Stimulated activated CD4-positive, alpha-beta T cell treated with anti-CD3 and anti-CD28 coated beads, Interleukin-1b, Interleukin-23, amount 100 ng/mL, for 48 hours (primary cell): ENCODE data around the gene E4F1.
"Not testable (repeated sequence)": the region's sequence is repeated elsewhere in the genome, so short reads cannot be mapped to it uniquely, and the experiment has no call there.

Experiments used
- DNase-seq: peaks from one replicate; pipeline ENCODE4 v3.0.0-alpha.2; 2020

E4F1 gene

DNA sequence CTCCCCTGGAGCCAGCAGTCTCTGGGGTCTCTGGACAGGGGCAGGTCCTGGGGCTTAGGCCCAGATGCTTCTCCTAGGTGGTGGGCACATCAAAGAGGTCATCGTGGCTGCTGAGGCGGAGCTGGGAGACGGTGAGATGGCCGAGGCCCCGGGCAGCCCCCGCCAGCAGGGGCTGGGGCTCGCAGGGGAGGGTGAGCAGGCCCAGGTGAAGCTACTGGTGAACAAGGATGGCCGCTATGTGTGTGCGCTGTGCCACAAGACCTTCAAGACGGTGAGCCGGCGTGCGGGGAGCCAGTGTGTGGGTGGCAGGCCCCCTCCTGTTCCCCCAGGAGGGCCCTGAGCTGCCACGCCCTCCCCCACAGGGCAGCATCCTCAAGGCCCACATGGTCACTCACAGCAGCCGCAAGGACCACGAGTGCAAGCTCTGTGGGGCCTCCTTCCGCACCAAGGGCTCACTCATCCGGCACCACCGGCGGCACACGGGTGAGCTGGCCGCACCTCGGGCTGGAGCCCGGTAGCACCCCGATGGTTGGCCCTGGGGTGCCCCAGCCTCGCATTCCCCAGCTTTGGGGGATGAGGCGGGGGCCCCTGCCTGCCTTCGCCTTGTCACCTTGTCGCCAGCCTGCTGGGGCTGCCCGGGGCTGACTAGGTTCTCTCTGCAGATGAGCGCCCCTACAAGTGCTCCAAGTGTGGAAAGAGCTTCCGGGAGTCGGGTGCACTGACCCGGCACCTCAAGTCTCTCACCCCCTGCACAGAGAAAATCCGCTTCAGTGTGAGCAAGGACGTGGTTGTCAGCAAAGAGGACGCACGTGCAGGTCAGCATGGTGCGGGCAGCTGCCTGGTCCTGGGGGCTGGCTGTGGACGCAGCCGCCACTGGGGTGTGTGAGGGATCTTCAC, 9.0 kb downstream of the E4F1 start:
- DNase-seq = no peak

DNA sequence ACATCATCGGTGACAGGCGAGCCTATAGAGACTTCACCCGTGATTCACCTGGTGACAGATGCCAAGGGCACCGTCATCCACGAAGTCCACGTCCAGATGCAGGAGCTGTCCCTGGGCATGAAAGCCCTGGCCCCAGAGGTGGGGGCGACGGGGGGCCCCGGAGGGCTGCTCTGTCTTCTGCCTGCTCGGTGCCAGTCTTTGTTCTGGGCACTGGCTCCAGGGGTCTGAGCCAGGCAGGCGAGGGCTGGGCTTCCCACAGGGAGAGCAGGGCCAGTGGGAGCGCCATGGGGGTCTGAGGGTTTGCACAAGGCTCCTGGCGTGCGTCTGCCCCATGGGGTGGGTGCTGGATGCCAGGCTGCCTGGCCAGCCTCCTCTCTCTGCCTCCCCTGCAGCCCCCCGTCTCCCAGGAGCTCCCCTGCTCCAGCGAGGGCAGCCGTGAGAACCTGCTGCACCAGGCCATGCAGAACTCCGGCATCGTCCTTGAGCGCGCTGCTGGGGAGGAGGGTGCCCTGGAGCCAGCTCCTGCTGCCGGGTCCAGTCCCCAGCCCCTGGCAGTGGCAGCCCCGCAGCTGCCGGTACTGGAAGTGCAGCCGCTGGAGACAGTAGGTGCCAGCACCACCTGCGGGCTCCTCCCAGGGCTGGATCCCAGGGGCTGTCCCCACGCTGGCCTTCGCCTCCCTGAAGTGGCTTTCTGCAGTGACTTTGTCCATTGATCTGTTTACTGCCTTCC, 9.8 kb downstream of the E4F1 start:
- no peak for DNase-seq

DNA sequence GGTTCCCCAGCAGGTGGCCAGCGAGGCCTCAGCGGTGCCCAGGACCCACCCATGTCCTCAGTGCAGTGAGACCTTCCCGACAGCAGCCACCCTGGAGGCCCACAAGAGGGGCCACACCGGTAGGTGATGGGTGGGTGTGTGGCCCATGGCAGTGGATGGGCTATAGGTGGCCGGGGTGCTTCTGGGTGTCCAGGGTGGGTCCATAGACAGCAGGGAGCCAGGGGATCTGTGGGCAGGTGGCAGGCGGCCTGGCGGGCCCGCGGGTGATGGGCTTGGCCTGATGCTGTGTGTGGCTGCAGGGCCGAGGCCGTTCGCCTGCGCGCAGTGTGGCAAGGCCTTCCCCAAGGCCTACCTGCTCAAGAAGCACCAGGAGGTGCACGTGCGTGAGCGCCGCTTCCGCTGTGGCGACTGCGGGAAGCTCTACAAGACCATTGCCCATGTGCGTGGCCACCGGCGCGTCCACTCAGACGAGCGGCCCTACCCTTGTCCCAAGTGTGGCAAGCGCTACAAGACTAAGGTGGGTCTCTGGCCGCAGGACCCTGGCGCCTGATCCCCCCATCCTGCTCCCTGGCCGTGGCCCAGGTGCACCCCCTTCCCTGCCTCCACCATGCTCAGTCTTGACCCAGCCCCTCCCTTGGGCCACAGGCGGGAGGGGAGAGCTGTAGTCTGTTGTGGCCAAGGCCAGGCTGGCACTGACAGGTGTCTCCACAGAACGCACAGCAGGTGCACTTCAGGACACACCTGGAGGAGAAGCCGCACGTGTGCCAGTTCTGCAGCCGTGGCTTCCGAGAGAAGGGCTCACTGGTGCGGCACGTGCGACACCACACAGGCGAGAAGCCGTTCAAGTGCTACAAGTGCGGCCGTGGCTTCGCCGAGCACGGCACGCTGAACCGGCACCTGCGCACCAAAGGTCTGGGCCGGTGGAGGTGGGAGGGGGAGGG, 10.8 kb downstream of the E4F1 start:
- DNase-seq = no peak

DNA sequence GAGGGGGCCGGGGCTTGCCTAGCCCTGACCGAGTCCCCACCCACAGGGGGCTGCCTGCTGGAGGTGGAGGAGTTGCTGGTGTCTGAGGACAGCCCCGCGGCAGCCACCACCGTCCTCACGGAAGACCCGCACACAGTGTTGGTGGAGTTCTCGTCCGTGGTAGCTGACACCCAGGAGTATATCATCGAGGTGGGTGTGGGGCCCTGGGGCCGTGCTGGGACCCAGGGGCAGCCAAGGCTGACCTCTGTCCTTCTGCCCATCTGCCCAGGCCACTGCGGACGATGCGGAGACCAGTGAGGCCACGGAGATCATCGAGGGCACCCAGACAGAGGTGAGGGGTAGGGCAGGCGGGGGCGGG, 11.4 kb downstream of the E4F1 start:
- no peak for DNase-seq

- DNase-seq = no peak
Measured at GRCh38 chr16:2235234-2235651, 11.9 kb downstream of the E4F1 start.

DNA sequence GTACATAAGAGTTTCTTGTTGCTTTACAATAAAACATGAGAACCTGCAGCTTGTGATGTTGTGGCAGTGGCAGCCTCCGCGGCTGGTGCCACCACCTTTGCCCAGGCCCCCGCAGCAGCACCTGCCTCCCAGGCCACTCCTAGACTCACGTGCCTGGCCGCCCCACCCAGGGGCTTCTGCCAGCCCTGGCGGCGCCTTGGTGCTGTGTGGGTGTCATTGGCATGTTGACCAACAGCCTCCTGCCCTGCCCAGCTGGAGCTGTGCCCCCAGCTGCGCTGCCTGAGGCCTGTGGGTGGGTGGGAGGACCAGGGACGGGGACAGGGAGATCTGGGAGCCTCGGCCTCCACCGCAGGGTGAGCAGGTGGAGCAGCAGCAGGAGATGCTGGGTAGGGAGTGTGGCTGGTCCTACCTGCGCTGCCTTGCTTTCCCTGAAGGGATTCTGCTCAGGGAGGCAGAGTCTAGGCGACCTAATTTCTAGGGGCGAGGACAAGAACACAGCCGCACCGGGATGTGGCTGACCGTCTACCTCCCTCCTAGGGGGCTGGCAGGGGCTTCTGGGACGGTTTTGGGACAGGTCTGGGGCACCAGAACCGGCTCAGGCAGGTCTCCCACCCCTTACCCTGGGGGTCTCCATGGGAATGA, 12.4 kb downstream of the E4F1 start:
- no peak for DNase-seq

DNA sequence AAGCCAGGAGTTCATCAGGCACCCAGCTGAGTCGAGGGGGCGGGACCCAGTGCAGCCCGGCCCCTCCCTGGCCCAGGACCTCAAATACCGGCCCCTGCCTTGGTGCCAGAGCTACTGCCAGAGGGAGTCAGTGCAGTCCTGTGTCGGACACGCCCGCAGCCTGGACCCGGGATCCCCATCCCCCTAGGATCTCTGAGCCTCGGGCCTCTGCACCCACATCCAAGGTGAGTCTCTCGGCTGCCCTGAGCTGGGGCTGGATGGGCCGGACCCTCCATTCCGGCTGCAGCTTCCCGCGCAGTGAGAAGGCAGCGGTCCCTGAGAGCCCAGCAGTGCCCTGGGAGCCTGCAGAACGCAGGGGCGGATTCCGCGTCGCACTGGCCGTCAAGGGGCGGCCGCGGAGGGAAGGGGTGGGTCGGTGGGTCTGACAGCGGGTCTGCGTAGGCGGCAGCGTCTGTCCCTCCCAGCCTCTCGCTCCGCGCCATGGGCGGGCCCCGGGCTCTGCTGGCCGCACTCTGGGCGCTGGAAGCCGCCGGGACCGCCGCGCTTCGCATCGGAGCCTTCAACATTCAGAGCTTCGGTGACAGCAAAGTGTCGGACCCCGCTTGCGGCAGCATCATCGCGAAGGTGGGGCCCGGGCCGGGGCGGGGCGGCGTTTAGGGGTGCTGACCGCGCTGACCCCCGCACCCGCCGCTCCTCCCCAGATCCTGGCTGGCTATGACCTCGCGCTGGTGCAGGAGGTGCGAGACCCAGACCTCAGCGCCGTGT, 13.1 kb downstream of the E4F1 start, which contains the start of gene DNASE1L2:
Gene DNASE1L2 (plus strand): TSS at position 108 of the 765 bp plus-strand sequence. CDS start 373 bp downstream, at position 481.
- DNase-seq = no peak

DNA sequence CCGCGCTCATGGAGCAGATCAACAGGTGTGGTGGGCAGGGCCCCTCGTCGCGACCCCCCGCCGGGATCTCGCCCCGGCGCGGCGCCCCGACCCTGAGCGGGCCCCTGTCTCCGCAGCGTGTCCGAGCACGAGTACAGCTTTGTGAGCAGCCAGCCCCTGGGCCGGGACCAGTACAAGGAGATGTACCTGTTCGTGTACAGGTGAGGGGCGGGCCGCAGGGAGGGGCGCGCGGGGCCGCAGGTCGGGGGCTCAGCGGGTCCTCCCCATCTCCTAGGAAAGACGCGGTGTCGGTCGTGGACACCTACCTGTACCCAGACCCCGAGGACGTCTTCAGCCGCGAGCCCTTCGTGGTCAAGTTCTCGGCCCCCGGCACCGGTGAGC, 13.7 kb downstream of the E4F1 start:
- DNase-seq = no peak

GRCh38 chr16:2237493-2238149, 14.2 kb downstream of the E4F1 start:
- DNase-seq = no peak

- no peak for DNase-seq
Measured at GRCh38 chr16:2238150-2238837, 14.9 kb downstream of the E4F1 start.

- DNase-seq = no peak
Measured at GRCh38 chr16:2238838-2239675, 15.7 kb downstream of the E4F1 start.

GRCh38 chr16:2240331-2240730, 16.9 kb downstream of the E4F1 start:
- DNase-seq = not testable (repeated sequence)

DNA sequence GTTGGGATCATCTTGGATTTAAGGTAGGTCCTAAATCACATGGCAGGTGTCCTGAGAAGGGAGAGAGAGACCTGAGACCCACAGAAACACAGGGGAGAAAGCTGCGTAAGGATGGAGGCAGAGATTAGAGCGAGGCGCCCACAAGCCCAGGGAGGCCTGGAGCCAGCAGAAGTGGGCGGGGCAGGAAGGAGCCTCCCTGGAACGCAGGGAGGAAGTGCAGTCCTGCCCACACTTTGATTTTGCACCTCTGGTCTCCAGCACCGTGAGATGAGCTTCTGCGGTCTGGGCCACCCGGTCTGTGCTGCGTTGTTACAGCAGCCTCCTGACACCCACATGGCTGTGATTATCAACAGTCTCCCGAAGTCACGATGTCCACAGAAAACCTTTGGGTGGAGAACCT, 19.2 kb downstream of the E4F1 start:
- DNase-seq = no peak

DNA sequence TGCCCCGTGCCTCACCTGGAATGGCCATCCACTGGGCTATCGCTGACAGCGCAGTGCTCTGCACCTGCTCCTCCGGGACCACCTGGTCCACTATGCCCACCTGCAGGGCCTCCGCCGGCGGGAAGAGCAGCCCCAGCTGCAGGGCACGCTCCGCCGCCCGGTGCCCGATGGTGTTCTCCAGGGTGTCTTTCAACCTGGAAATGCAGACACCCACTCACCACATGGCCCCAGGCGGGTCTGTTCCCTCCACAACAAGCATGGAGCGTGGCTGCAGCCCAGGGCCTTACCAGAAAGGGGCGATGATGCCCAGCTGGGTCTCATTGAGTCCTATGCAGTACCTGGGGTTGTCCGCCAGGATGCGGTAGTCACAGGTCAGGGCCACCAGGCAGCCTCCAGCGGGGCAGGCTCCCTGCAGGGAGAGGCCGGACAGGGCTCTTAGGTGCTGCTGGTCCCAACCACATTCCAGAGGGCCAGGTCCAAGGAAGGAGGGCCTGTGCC, 19.7 kb downstream of the E4F1 start:
- DNase-seq = no peak

DNA sequence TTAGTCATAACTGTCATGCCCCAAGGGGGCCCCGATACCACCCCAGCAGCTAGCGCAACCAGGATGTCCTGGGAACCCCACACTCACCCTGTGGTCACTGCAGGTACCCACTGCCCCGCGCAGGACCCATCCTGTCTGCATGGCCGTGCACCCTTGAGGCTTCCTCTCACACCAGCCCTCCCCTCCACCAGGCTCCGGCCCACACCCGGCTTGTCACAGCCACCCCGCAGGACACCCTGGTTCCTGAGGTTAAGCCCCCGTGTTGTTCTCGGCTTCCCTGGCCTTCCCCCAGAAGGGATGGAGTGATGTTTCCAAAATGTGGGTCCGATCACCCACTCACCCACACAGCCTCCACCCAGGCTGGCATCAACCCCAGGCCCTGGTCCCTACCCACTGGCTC, 20.4 kb downstream of the E4F1 start:
- no peak for DNase-seq

GRCh38 chr16:2244301-2244700, 20.9 kb downstream of the E4F1 start:
- DNase-seq = no peak

GRCh38 chr16:2244926-2245795, 21.8 kb downstream of the E4F1 start:
- no peak for DNase-seq

GRCh38 chr16:2246301-2246885, 23.0 kb downstream of the E4F1 start:
- no peak for DNase-seq
